SK-N-SH treated with all-trans-retinoic acid at 6 μM for 48 hours (cell line): ENCODE data around the gene YES1.

Source experiments
- BACH2 ChIP-seq: fragments of 250-450 bp; sonication (Bioruptor Pico); IDR thresholded peaks from 2 replicates; pipeline ENCODE4 v1.9.0; 2021; ENCODE audit warnings: mild to moderate bottlenecking, borderline replicate concordance
- CSDC2 ChIP-seq: fragments of 250-450 bp; sonication (Bioruptor Pico); IDR thresholded peaks from 2 replicates; pipeline ENCODE4 v1.5.0; 2020; ENCODE audit warnings: mild to moderate bottlenecking, moderate library complexity
- ESRRG ChIP-seq: fragments of 250-450 bp; sonication (Bioruptor Pico); IDR thresholded peaks from 2 replicates; pipeline ENCODE4 v1.6.1; 2021; ENCODE audit warnings: mild to moderate bottlenecking
- PATZ1 ChIP-seq: fragments of 250-450 bp; sonication (Bioruptor Pico); IDR thresholded peaks from 2 replicates; pipeline ENCODE4 v1.8.0; 2020; ENCODE audit warnings: mild to moderate bottlenecking, moderate library complexity, borderline replicate concordance
- RARB ChIP-seq: fragments of 250-450 bp; sonication (Bioruptor Pico); IDR thresholded peaks from 2 replicates; pipeline ENCODE4 v1.8.0; 2021; ENCODE audit warnings: mild to moderate bottlenecking, moderate library complexity
- TOX ChIP-seq: fragments of 250-450 bp; sonication (Bioruptor Pico); IDR thresholded peaks from 2 replicates; pipeline ENCODE4 v1.8.0; 2021; ENCODE audit warnings: mild to moderate bottlenecking, moderate library complexity, borderline replicate concordance
- TSHZ2 ChIP-seq: fragments of 250-450 bp; sonication (Bioruptor Pico); IDR thresholded peaks from 2 replicates; pipeline ENCODE4 v1.5.0; 2020; ENCODE audit warnings: mild to moderate bottlenecking, moderate library complexity
- ZFP3 ChIP-seq: fragments of 250-450 bp; sonication (Bioruptor Pico); IDR thresholded peaks from 2 replicates; pipeline ENCODE4 v1.5.0; 2020; ENCODE audit warnings: mild to moderate bottlenecking, moderate library complexity
- ZFP30 ChIP-seq: fragments of 450-650 bp; formaldehyde crosslinking; IDR thresholded peaks from 2 replicates; pipeline ENCODE4 v1.5.0; 2022; ENCODE audit warnings: mild to moderate bottlenecking, moderate library complexity
- ZNF565 ChIP-seq: fragments of 450-650 bp; formaldehyde crosslinking; conservative IDR thresholded peaks from 2 replicates; pipeline ENCODE4 v1.5.0; 2020; ENCODE audit warnings: low read depth, mild to moderate bottlenecking, moderate library complexity
- ZNF70 ChIP-seq: fragments of 450-650 bp; formaldehyde crosslinking; IDR thresholded peaks from 2 replicates; pipeline ENCODE4 v1.5.0; 2020; ENCODE audit warnings: mild to moderate bottlenecking, moderate library complexity
- TF ChIP-seq, protein P1 (sequence below): fragments of 250-450 bp; sonication (Bioruptor Pico); IDR thresholded peaks from 2 replicates; pipeline ENCODE4 v1.5.1; 2020; ENCODE audit warnings: low read depth, mild to moderate bottlenecking, moderate library complexity

GRCh38 chr18:715626-716025 is 96.4 kb downstream of the YES1 start:
- TF ChIP-seq ZFP30 (CRISPR knock-in tag) (no peak), TOX (CRISPR knock-in tag) (no peak), ZFP3 (CRISPR knock-in tag) (no peak), RARB (CRISPR knock-in tag) (no peak), BACH2 (CRISPR knock-in tag) (no peak), ZNF565 (CRISPR knock-in tag) (no peak), ESRRG (no peak), CSDC2 (CRISPR knock-in tag) (no peak), TSHZ2 (no peak), PATZ1 (CRISPR knock-in tag) (no peak), ZNF70 (no peak)
- TF ChIP-seq, protein P1, sequence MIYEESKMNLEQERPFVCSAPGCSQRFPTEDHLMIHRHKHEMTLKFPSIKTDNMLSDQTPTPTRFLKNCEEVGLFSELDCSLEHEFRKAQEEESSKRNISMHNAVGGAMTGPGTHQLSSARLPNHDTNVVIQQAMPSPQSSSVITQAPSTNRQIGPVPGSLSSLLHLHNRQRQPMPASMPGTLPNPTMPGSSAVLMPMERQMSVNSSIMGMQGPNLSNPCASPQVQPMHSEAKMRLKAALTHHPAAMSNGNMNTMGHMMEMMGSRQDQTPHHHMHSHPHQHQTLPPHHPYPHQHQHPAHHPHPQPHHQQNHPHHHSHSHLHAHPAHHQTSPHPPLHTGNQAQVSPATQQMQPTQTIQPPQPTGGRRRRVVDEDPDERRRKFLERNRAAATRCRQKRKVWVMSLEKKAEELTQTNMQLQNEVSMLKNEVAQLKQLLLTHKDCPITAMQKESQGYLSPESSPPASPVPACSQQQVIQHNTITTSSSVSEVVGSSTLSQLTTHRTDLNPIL (CRISPR knock-in tag) = no peak
